Neural progenitor cell (in vitro differentiated cells): Measurements from ENCODE around the gene WDR44.
A peak's percentile ranks its signal among the peaks of the same experiment; 100 is the strongest.

Experiments
- CTCF ChIP-seq: fragments of 200-600 bp; sonication (generic); IDR thresholded peaks from 2 replicates; pipeline ENCODE4 v1.5.1; 2017; ENCODE audit warnings: antibody characterized with exemption, mild to moderate bottlenecking
- EZH2 ChIP-seq: fragments of 200-600 bp; sonication (generic); IDR thresholded peaks from 2 replicates; pipeline ENCODE4 v1.6.1; 2017; ENCODE audit warnings: antibody characterized with exemption, mild to moderate bottlenecking, moderate library complexity

- TF ChIP-seq CTCF (peak; percentile 56), EZH2 (no peak)
Observed at GRCh38 chrX:118459494-118459893, 113.6 kb downstream of the WDR44 start.
